Posterior vena cava (tissue), 2 donors: ENCODE measurements around the gene LYPD3. TPM values are rescaled to one million over a fixed set of nuclear protein-coding genes. Genes with fewer than 3 reads are reported as not detected.

Source experiments
- DNase-seq: peaks from one replicate; pipeline ENCODE4 v3.0.0-alpha.2; 2020; ENCODE audit warnings: low spot score
- intact Hi-C, 2 donors: fragments of 100-400 bp; cut with DNase I; formaldehyde crosslinking; loops; one replicate each; pipeline versions ENCODE4 v1.14.1 to v1.14.2; 2022 to 2023
- total RNA-seq, 2 donors: library from RNA; stranded (reverse); fragmentation: NEBNext Ultra II Directional; extraction: Animal tissue kit (Norgen Biotek cat#: 25700); gene quantifications; one replicate each; pipeline ENCODE4 v1.2.1, GENCODE V29; 2021
- donor health status: DM: yes; HTN: yes; CAD: no.
- donor health status: DM: yes; HTN: yes; CAD: no.

The LYPD3 gene
- total RNA-seq, 2 donors from 2014 or later = 0.52 to 0.60 TPM

DNA sequence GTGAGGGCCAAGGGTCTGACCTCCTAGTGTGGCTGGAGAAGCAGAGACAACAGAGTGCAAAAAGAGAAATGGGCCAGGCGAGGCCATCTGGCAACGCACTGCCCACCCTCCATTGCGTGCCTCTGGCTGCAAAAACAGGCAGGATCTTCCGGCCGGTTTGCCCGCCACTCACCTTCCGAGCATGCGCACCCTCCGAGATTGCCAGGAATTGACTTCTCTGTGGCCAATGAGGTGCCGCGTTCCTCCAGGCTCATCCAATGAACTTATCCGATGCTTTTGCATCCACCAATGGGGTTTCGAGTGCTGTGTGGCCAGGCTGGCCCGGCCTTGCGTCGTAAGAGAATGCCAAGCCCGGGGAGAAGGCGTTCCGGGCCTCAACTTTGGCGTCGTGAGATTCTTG is 50.9 kb downstream of the LYPD3 start, which contains the start of gene TEX101:
Gene TEX101 (plus strand): TSS at position 337 of the 400 bp plus-strand sequence. CDS start 1,030 bp downstream, outside the sequence.
- intact Hi-C loops = no loop called here
- DNase-seq = no peak

DNA sequence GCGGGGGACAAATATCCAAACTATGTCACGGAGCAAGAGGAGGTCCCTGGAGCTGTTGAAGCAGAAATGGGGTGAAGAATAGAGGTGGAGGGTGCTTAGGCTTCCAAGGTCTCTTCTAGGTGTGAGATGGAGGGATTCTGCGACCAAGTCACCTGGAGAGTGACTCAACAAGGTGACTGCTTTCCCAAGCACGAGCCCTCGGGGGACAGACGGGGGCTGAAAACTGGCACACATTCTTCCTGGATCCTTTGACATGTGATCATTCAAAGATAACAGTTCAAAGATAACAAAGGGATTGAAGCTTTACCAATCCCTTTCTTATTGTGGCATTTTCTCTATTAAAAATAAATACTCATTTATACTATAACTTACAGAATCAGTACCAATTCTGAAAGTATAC is 53.0 kb downstream of the LYPD3 start:
- no peak for DNase-seq
- intact Hi-C loops = no loop called here

Other genes with a start within 250 kb of the LYPD3 start
- gene PSG9, start 196.1 kb downstream of the LYPD3 start, total RNA-seq = not detected
- 1 to 10 TPM; 2.8 to 8.4 TPM for gene CD177, start 111.9 kb downstream of the LYPD3 start, total RNA-seq
- not detected for gene TEX101, start 50.7 kb downstream of the LYPD3 start, total RNA-seq
- gene PHLDB3, start 39.1 kb upstream of the LYPD3 start, total RNA-seq = 1 to 10 TPM; 7.1 to 8.7 TPM
- 10 to 100 TPM; 19.8 to 27.9 TPM for gene ETHE1, start 61.6 kb upstream of the LYPD3 start, total RNA-seq
- 1 to 10 TPM; 2.1 to 3.4 TPM for gene ZNF575, start 67.6 kb upstream of the LYPD3 start, total RNA-seq
- gene XRCC1, start 109.9 kb upstream of the LYPD3 start, total RNA-seq = 10 to 100 TPM; 13.7 to 14.2 TPM
- 10 to 100 TPM in 1 of 2 donors, 1 to 10 TPM in 1; 9.1 to 12.8 TPM for gene PINLYP, start 110.2 kb upstream of the LYPD3 start, total RNA-seq
- 10 to 100 TPM; 19.2 to 21.0 TPM for gene IRGQ, start 130.5 kb upstream of the LYPD3 start, total RNA-seq
- 10 to 100 TPM in 1 of 2 donors, 1 to 10 TPM in 1; 8.9 to 13.2 TPM for gene ZNF576, start 131.0 kb upstream of the LYPD3 start, total RNA-seq
- gene SRRM5, start 146.5 kb upstream of the LYPD3 start, total RNA-seq = under 1 TPM; 0.23 to 0.38 TPM
- 10 to 100 TPM; 22.9 to 29.2 TPM for gene ZNF428, start 154.0 kb upstream of the LYPD3 start, total RNA-seq
- 1 to 10 TPM; 3.3 to 4.0 TPM for gene CADM4, start 174.2 kb upstream of the LYPD3 start, total RNA-seq
- gene PLAUR, start 204.6 kb upstream of the LYPD3 start, total RNA-seq = 10 to 100 TPM; 35.2 to 45.4 TPM